ENCODE measurements around the gene CABP2. TPM values are rescaled to one million over a fixed set of nuclear protein-coding genes. Genes with fewer than 3 reads are reported as not detected.

The CABP2 gene
- total and polyA plus RNA-seq, 10 of the 15 experiments (the other 5 are each of a cell fraction or from before 2014, with no cell fraction given), result not detected

DNA sequence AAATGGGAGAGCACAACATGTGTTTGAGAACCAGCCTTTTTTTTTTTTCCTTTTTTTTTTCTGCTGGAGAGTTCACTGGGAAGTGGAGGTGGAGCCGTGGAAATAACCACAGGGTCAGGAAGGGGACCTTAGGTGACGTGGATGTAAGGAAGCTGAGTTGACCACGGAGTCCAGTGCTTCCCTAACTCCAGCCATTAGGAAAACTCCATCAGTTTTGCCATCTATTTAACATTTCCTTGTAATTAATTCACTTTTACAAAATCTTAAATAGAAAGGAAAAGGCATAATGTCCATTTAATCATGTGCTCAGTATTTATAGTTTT is 13.3 kb downstream of the CABP2 start:
- RAD21 ChIA-PET (ENCODE audit: unreplicated experiment), result no interaction called here
- Histone ChIP-seq H3K79me2 (ENCODE audit: control insufficient read depth, insufficient read depth, low read length) (peaks cover 24% of the 10 kb centered on the region), H3K9ac (ENCODE audit: control insufficient read depth, insufficient read depth, low read length) (no peak overlapping the region), H3K27me3 (replicated peaks in 1 of 2; ENCODE audit: control insufficient read depth in 2 of 2, insufficient read depth in 2 of 2, low read length in 1 of 2) (no peaks in the 10 kb centered on the region; a peak in 2 of 4 replicates), H3K4me2 (ENCODE audit: control insufficient read depth, insufficient read depth) (no peak overlapping the region), H4K20me1 (ENCODE audit: control insufficient read depth, insufficient read depth) (no peaks in the 10 kb centered on the region), H3K9me3 (replicated peaks; ENCODE audit: control insufficient read depth, insufficient read depth, low read length) (no peaks in the 10 kb centered on the region), H3K27ac (ENCODE audit: control insufficient read depth, insufficient read depth) (no peak overlapping the region), H3K36me3 (ENCODE audit: control insufficient read depth in 2 of 2, insufficient read depth in 2 of 2, low read length in 1 of 2) (no peaks in the 10 kb centered on the region), H3K4me3 (no peak overlapping the region), H3K4me1 (ENCODE audit: control insufficient read depth, insufficient read depth, low read length) (peaks cover 24% of the 10 kb centered on the region), H2AFZ (ENCODE audit: control insufficient read depth, low read depth, low read length) (no peak overlapping the region)
- in situ Hi-C loops (cut with MboI) (no loop called here), intact Hi-C loops (cut with micrococcal nuclease; ENCODE audit: unreplicated experiment) (no loop called here)
- FAIRE-seq, result no peak
- BruUV-seq (replicated peaks), result no TSS peak
- SMC1A ChIA-PET (ENCODE audit: uncharacterized antibody, unreplicated experiment), result no interaction called here
- no peak for TF ChIP-seq RAD21 (IDR thresholded peaks at IDR 0.05; ENCODE audit: insufficient read depth, low read depth, low read length)
- TF ChIP-seq, protein P1, sequence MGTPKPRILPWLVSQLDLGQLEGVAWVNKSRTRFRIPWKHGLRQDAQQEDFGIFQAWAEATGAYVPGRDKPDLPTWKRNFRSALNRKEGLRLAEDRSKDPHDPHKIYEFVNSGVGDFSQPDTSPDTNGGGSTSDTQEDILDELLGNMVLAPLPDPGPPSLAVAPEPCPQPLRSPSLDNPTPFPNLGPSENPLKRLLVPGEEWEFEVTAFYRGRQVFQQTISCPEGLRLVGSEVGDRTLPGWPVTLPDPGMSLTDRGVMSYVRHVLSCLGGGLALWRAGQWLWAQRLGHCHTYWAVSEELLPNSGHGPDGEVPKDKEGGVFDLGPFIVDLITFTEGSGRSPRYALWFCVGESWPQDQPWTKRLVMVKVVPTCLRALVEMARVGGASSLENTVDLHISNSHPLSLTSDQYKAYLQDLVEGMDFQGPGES (IDR thresholded peaks at IDR 0.05), result no peak
- no peak for TF ChIP-seq LARP7 (IDR thresholded peaks at IDR 0.05)
- TF ChIP-seq CHD4 (IDR thresholded peaks at IDR 0.05), result no peak
- no peak for TF ChIP-seq ZNF622 (IDR thresholded peaks at IDR 0.05)
- TF ChIP-seq NR2F1 (conservative IDR thresholded peaks at IDR 0.05), result no peak
- TF ChIP-seq, protein P2, sequence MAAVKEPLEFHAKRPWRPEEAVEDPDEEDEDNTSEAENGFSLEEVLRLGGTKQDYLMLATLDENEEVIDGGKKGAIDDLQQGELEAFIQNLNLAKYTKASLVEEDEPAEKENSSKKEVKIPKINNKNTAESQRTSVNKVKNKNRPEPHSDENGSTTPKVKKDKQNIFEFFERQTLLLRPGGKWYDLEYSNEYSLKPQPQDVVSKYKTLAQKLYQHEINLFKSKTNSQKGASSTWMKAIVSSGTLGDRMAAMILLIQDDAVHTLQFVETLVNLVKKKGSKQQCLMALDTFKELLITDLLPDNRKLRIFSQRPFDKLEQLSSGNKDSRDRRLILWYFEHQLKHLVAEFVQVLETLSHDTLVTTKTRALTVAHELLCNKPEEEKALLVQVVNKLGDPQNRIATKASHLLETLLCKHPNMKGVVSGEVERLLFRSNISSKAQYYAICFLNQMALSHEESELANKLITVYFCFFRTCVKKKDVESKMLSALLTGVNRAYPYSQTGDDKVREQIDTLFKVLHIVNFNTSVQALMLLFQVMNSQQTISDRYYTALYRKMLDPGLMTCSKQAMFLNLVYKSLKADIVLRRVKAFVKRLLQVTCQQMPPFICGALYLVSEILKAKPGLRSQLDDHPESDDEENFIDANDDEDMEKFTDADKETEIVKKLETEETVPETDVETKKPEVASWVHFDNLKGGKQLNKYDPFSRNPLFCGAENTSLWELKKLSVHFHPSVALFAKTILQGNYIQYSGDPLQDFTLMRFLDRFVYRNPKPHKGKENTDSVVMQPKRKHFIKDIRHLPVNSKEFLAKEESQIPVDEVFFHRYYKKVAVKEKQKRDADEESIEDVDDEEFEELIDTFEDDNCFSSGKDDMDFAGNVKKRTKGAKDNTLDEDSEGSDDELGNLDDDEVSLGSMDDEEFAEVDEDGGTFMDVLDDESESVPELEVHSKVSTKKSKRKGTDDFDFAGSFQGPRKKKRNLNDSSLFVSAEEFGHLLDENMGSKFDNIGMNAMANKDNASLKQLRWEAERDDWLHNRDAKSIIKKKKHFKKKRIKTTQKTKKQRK (IDR thresholded peaks at IDR 0.05; ENCODE audit: low read depth, low read length), result no peak
- 2% methylated on average over 3 of the region's 3 CpGs for WGBS (ENCODE audit: insufficient coverage, insufficient replicate concordance, low lambda C conversion rate, missing lambda C conversion rate)
- DNase-seq (ENCODE audit: low read depth, low spot score), result no peak
- CTCF ChIA-PET, result no interaction called here
- POLR2A ChIA-PET, result no interaction called here
- no peak for ATAC-seq
